ENCODE measurements around the gene MYOD1. TPM values are rescaled to one million over a fixed set of nuclear protein-coding genes. Genes with fewer than 3 reads are reported as not detected.

Gene MYOD1
- total RNA-seq = not detected in 2 replicates

GRCh38 chr11:17719028-17719937, at the start of gene MYOD1:
Gene MYOD1 (plus strand): TSS chr11:17719571. CDS start chr11:17719783, 212 bp downstream.

GRCh38 chr11:17734418-17734911, 15.1 kb downstream of the MYOD1 start, which contains the start of gene KCNC1:
Gene KCNC1 (plus strand): TSS chr11:17734781. CDS start chr11:17736003, 1,222 bp downstream.

Other genes starting within 250 kb of the MYOD1 start
- gene ABCC8, start 242.7 kb upstream of the MYOD1 start, total RNA-seq = not detected in 2 replicates
- 1.1 TPM in 1 of 2 replicates, not detected in the other for gene USH1C, start 175.2 kb upstream of the MYOD1 start, total RNA-seq
- gene OTOG, start 172.3 kb upstream of the MYOD1 start, total RNA-seq = not detected in 2 replicates
- gene KCNC1, start 15.2 kb downstream of the MYOD1 start, total RNA-seq = not detected in 2 replicates

All from mesangial cell (primary cell).